IPS DF 4.7 (cell line): ENCODE measurements around the gene CHST12.

ENCODE experiments used
- DNase-seq: peaks from one replicate; pipeline ENCODE4 v3.0.0-alpha.2; 2013; ENCODE audit warnings: low spot score; ENCODE audit errors: extremely low read depth

Gene CHST12

GRCh38 chr7:2497500-2498336 lies 94.3 kb downstream of the CHST12 start:
- DNase-seq: no peak
